Neural cell (in vitro differentiated cells): Measurements from ENCODE around the gene SDF4. TPM values are rescaled to one million over a fixed set of nuclear protein-coding genes. Genes with fewer than 3 reads are reported as not detected.

ENCODE experiments used
- H2AFZ ChIP-seq: fragments of 200-600, 300-800 bp; sonication (generic), shearing (Covaris generic); 2 replicates; pipeline ENCODE4 v1.6.0; 2014; ENCODE audit warnings: low read depth, mild to moderate bottlenecking, antibody characterized with exemption, low read length, moderate library complexity
- H3F3A ChIP-seq: fragments of 200-600 bp; shearing (Covaris generic); 2 replicates; pipeline ENCODE4 v1.6.1; 2016; ENCODE audit warnings: mild to moderate bottlenecking, moderate library complexity, mixed read lengths, antibody characterized with exemption, low read length; ENCODE audit not compliant: insufficient read depth, poor library complexity, severe bottlenecking
- H3K27ac ChIP-seq: fragments of 200-600, 300-800 bp; sonication (generic), shearing (Covaris generic); 2 replicates; pipeline ENCODE4 v1.5.1; 2014; ENCODE audit warnings: mild to moderate bottlenecking, low read length, moderate library complexity
- H3K27me3 ChIP-seq: fragments of 300-800, 200-600 bp; sonication (generic), shearing (Covaris generic); 2 replicates; pipeline ENCODE4 v1.6.0; 2014; ENCODE audit warnings: mild to moderate bottlenecking, low read depth, low read length, moderate library complexity; ENCODE audit not compliant: insufficient read depth
- H3K36me3 ChIP-seq: fragments of 300-800, 200-600 bp; sonication (generic), shearing (Covaris generic); 2 replicates; pipeline ENCODE4 v1.5.1; 2014; ENCODE audit warnings: mild to moderate bottlenecking, antibody characterized with exemption, low read length, moderate library complexity; ENCODE audit not compliant: insufficient read depth
- H3K4me2 ChIP-seq: fragments of 300-800, 200-600 bp; sonication (generic), shearing (Covaris generic); 2 replicates; pipeline ENCODE4 v1.6.0; 2014; ENCODE audit warnings: mild to moderate bottlenecking, low read length
- H3K4me3 ChIP-seq: fragments of 300-800, 200-600 bp; sonication (generic), shearing (Covaris generic); 2 replicates; pipeline ENCODE4 v1.5.1; 2014; ENCODE audit warnings: mild to moderate bottlenecking, low read length, moderate library complexity
- H3K79me2 ChIP-seq: fragments of 200-600 bp; shearing (Covaris generic); replicated peaks from 2 replicates; pipeline ENCODE4 v1.6.0; 2014; ENCODE audit warnings: mild to moderate bottlenecking, low read length, moderate library complexity; ENCODE audit not compliant: insufficient read depth
- H3K9ac ChIP-seq: fragments of 300-800, 200-600 bp; sonication (generic), shearing (Covaris generic); 2 replicates; pipeline ENCODE4 v1.6.1; 2016; ENCODE audit warnings: mild to moderate bottlenecking, low read length, mixed read lengths
- H3K9me2 ChIP-seq: fragments of 200-600 bp; shearing (Covaris generic); 2 replicates; pipeline ENCODE4 v1.6.1; 2016; ENCODE audit warnings: mild to moderate bottlenecking, low read length, mixed read lengths; ENCODE audit not compliant: insufficient read depth
- H3K9me3 ChIP-seq: fragments of 200-600, 300-800 bp; sonication (generic), shearing (Covaris generic); 2 replicates; pipeline ENCODE4 v1.6.1; 2016; ENCODE audit warnings: mild to moderate bottlenecking, mixed run types, low read length, moderate library complexity, mixed read lengths
- H4K20me1 ChIP-seq: fragments of 200-600 bp; shearing (Covaris generic); 2 replicates; pipeline ENCODE4 v1.6.1; 2016; ENCODE audit warnings: mild to moderate bottlenecking, mixed run types; ENCODE audit not compliant: insufficient read depth
- CTCF ChIP-seq: fragments of 450-650 bp; IDR thresholded peaks from 2 replicates; pipeline ENCODE4 v1.5.1; 2014; ENCODE audit warnings: antibody characterized with exemption, mild to moderate bottlenecking, moderate library complexity; ENCODE audit not compliant: poor library complexity, severe bottlenecking
- EP300 ChIP-seq: fragments of 450-650 bp; conservative IDR thresholded peaks from 2 replicates; pipeline ENCODE4 v1.6.1; 2014; ENCODE audit warnings: antibody characterized with exemption, mild to moderate bottlenecking, moderate library complexity; ENCODE audit not compliant: poor library complexity, severe bottlenecking
- EZH2 ChIP-seq: fragments of 200-600, 300-800 bp; shearing (Covaris generic), sonication (generic); IDR thresholded peaks from 2 replicates; pipeline ENCODE4 v1.6.1; 2014; ENCODE audit warnings: antibody characterized with exemption, low read length, borderline replicate concordance, mild to moderate bottlenecking; ENCODE audit not compliant: insufficient read depth, poor library complexity, severe bottlenecking
- MXI1 ChIP-seq: fragments of 450-650 bp; conservative IDR thresholded peaks from 2 replicates; pipeline ENCODE4 v1.6.1; 2014; ENCODE audit warnings: antibody characterized with exemption, mild to moderate bottlenecking; ENCODE audit not compliant: poor library complexity, severe bottlenecking
- POLR2AphosphoS5 ChIP-seq: IDR thresholded peaks from 2 replicates; pipeline ENCODE4 v1.6.1; 2012
- RAD21 ChIP-seq: fragments of 450-650 bp; conservative IDR thresholded peaks from 2 replicates; pipeline ENCODE4 v1.6.1; 2014; ENCODE audit warnings: antibody characterized with exemption, mild to moderate bottlenecking, moderate library complexity
- REST ChIP-seq: IDR thresholded peaks from 2 replicates; pipeline ENCODE4 v1.6.1; 2012; ENCODE audit warnings: borderline replicate concordance
- SMC3 ChIP-seq: fragments of 450-650 bp; conservative IDR thresholded peaks from 2 replicates; pipeline ENCODE4 v1.6.1; 2014; ENCODE audit warnings: antibody characterized with exemption, mild to moderate bottlenecking, moderate library complexity; ENCODE audit not compliant: poor library complexity
- TAF1 ChIP-seq: IDR thresholded peaks from 2 replicates; pipeline ENCODE4 v1.6.1; 2012; ENCODE audit warnings: low read depth
- polyA plus RNA-seq: library from polyadenylated mRNA; depleted of rRNA; stranded (reverse); fragments of >200 nt; gene quantifications from 2 replicates; pipeline ENCODE4 v1.2.3, GENCODE V29; 2014

Gene SDF4
- polyA plus RNA-seq, 1 donor from 2014 or later = 91.2 TPM

- Histone ChIP-seq H3K9me2 (no peaks in the 10 kb centered on the region), H3K27me3 (no peaks in the 10 kb centered on the region), H4K20me1 (no peaks in the 10 kb centered on the region), H3K27ac (no peak overlapping the region), H3K4me3 (no peak overlapping the region), H3K36me3 (no peaks in the 10 kb centered on the region), H3K9ac (no peak overlapping the region), H3K4me2 (no peak overlapping the region), H2AFZ (no peak overlapping the region), H3K9me3 (no peaks in the 10 kb centered on the region), H3F3A (no peaks in the 10 kb centered on the region), H3K79me2 (no peaks in the 10 kb centered on the region)
- TF ChIP-seq CTCF (no peak), EZH2 (no peak), RAD21 (no peak), REST (no peak), POLR2AphosphoS5 (no peak)
Observed at GRCh38 chr1:1260843-1261560, 29.2 kb upstream of the SDF4 start.

GRCh38 chr1:1259951-1260600 lies 28.3 kb upstream of the SDF4 start:
- no peaks in the 10 kb centered on the region for H3K9me2 ChIP-seq
- H3K9ac ChIP-seq = no peak overlapping the region
- no peak overlapping the region for H3K4me2 ChIP-seq
- no peaks in the 10 kb centered on the region for H3K36me3 ChIP-seq
- no peak overlapping the region for H3K4me3 ChIP-seq
- H3K79me2 ChIP-seq = no peaks in the 10 kb centered on the region
- H4K20me1 ChIP-seq = no peaks in the 10 kb centered on the region
- TF ChIP-seq CTCF (no peak), EZH2 (no peak), SMC3 (no peak), MXI1 (no peak), POLR2AphosphoS5 (no peak), TAF1 (no peak), RAD21 (no peak), EP300 (no peak), REST (no peak)
- H3K27ac ChIP-seq = no peak overlapping the region
- H3K27me3 ChIP-seq = no peaks in the 10 kb centered on the region
- no peaks in the 10 kb centered on the region for H3F3A ChIP-seq
- H2AFZ ChIP-seq = no peak overlapping the region
- H3K9me3 ChIP-seq = no peaks in the 10 kb centered on the region
